A549 (cell line): Measurements from ENCODE around the gene TMEM221. TPM values are rescaled to one million over a fixed set of nuclear protein-coding genes. Genes with fewer than 3 reads are reported as not detected.
"Not testable (repeated sequence)": the region's sequence is repeated elsewhere in the genome, so short reads cannot be mapped to it uniquely, and the experiment has no call there.

ENCODE experiments used
- ATAC-seq, 2 experiments: fragments of 200-7000 bp in 1 of 2; fragments of >200 bp in 1 of 2; cut with Nextera tagmentation in 1 of 2; cut with Tn5 transposase in 1 of 2; 3 replicates each; pipeline versions ENCODE4 v1.8.0 to v1.9.1; 2018 to 2020; ENCODE audit warnings: mild to moderate bottlenecking in 1 of 2, moderate library complexity in 1 of 2
- CTCF ChIA-PET: fragments of 300-600 bp; sonication (Branson Sonifier 250); formaldehyde crosslinking; extraction: SDS; loops from one replicate; lab custom pipeline; 2021; ENCODE audit warnings: antibody characterized with exemption, inconsistent platforms; lab: Yijun Ruan, JAX
- POLR2A ChIA-PET: fragments of 350-600 bp; formaldehyde crosslinking; extraction: SDS; loops from one replicate; lab custom pipeline; 2021; ENCODE audit warnings: antibody characterized with exemption, inconsistent platforms; lab: Yijun Ruan, JAX
- DNase-seq, 2 experiments: peaks; one replicate each; pipeline versions ENCODE4 v3.0.0 to v3.0.0-alpha.2; 2011 to 2016; ENCODE audit warnings: low read depth in 1 of 2, low spot score in 1 of 2
- FAIRE-seq: peaks from 2 replicates; lab custom pipeline; 2011; peaks lifted over from hg19 to GRCh38; lab: Jason Lieb, UNC
- H3K27ac ChIP-seq, 2 experiments: fragments of >200 bp; sonication (Bioruptor Twin); formaldehyde crosslinking; 3 replicates each; pipeline ENCODE4 v1.5.1; 2016 to 2017
- H3K4me1 ChIP-seq: fragments of >200 bp; sonication (Bioruptor Twin); formaldehyde crosslinking; 3 replicates; pipeline ENCODE4 v1.6.1; 2016
- H3K4me2 ChIP-seq: fragments of >200 bp; sonication (Bioruptor Twin); formaldehyde crosslinking; 3 replicates; pipeline ENCODE4 v1.6.1; 2016
- H3K4me3 ChIP-seq: fragments of >200 bp; sonication (Bioruptor Twin); formaldehyde crosslinking; 3 replicates; pipeline ENCODE4 v1.5.1; 2016
- H3K9me3 ChIP-seq: fragments of >200 bp; sonication (Bioruptor Twin); formaldehyde crosslinking; 3 replicates; pipeline ENCODE4 v1.6.1; 2016
- CHD2 ChIP-seq: fragments of 150-350 bp; IDR thresholded peaks from 2 replicates; pipeline ENCODE4 v1.6.1; 2014; ENCODE audit warnings: low read length; ENCODE audit not compliant: partially characterized antibody
- CHD4 ChIP-seq: fragments of 200-600 bp; sonication (generic); IDR thresholded peaks from 2 replicates; pipeline ENCODE4 v1.6.1; 2016; ENCODE audit warnings: antibody characterized with exemption, mild to moderate bottlenecking, borderline replicate concordance
- ELK1 ChIP-seq: fragments of 150-350 bp; IDR thresholded peaks from 2 replicates; pipeline ENCODE4 v1.6.1; 2014; ENCODE audit warnings: low read depth, mild to moderate bottlenecking, low read length
- FOSB ChIP-seq: fragments of 250-450 bp; sonication (Bioruptor Pico); IDR thresholded peaks from 2 replicates; pipeline ENCODE4 v1.5.0; 2020; ENCODE audit warnings: mild to moderate bottlenecking, moderate library complexity
- FOSL2 ChIP-seq, 2 experiments: fragments of 450-650 bp in 1 of 2; fragments of >200 bp in 1 of 2; sonication (Bioruptor Twin) in 1 of 2; formaldehyde crosslinking; IDR thresholded peaks; 2 replicates each; pipeline versions ENCODE4 v1.5.0 to v1.6.1; 2016 to 2020; ENCODE audit warnings: mild to moderate bottlenecking in 1 of 2, moderate library complexity in 1 of 2
- HDAC2 ChIP-seq: fragments of 200-600 bp; sonication (generic); IDR thresholded peaks from 2 replicates; pipeline ENCODE4 v1.6.1; 2016
- HOXA7 ChIP-seq: fragments of 250-450 bp; sonication (Bioruptor Pico); IDR thresholded peaks from 2 replicates; pipeline ENCODE4 v1.5.0; 2020; ENCODE audit warnings: mild to moderate bottlenecking, moderate library complexity
- HOXB5 ChIP-seq: fragments of 250-450 bp; sonication (Bioruptor Pico); IDR thresholded peaks from 2 replicates; pipeline ENCODE4 v1.5.0; 2020; ENCODE audit warnings: mild to moderate bottlenecking, moderate library complexity
- JUNB ChIP-seq: fragments of >200 bp; sonication (Bioruptor Twin); formaldehyde crosslinking; IDR thresholded peaks from 2 replicates; pipeline ENCODE4 v1.6.1; 2016
- MAFK ChIP-seq: fragments of 450-650 bp; IDR thresholded peaks from 2 replicates; pipeline ENCODE4 v1.6.1; 2014; ENCODE audit not compliant: partially characterized antibody
- MAZ ChIP-seq: fragments of 150-350 bp; IDR thresholded peaks from 2 replicates; pipeline ENCODE4 v1.6.1; 2014; ENCODE audit warnings: antibody characterized with exemption, low read depth, low read length, borderline replicate concordance
- PBX3 ChIP-seq: IDR thresholded peaks from 2 replicates; pipeline ENCODE4 v1.6.1; 2012
- POLR2AphosphoS2 ChIP-seq: conservative IDR thresholded peaks from 2 replicates; pipeline ENCODE4 v1.6.1; 2012; ENCODE audit warnings: low read length, improper control_type of control experiment, inconsistent platforms
- SMC3 ChIP-seq: fragments of >200 bp; sonication (Bioruptor Twin); formaldehyde crosslinking; IDR thresholded peaks from 3 replicates; pipeline ENCODE4 v1.6.1; 2018; ENCODE audit warnings: inconsistent platforms
- ZNF302 ChIP-seq: fragments of 250-450 bp; sonication (Bioruptor Pico); IDR thresholded peaks from 2 replicates; pipeline ENCODE4 v1.9.0; 2021; ENCODE audit warnings: inconsistent platforms, mild to moderate bottlenecking, moderate library complexity
- ZSCAN20 ChIP-seq: fragments of 250-450 bp; sonication (Bioruptor Pico); IDR thresholded peaks from 2 replicates; pipeline ENCODE4 v1.8.0; 2022; ENCODE audit warnings: mild to moderate bottlenecking, moderate library complexity
- WGBS: methylation state at CpG from one replicate; pipeline ENCODE4 v1.1.6; 2017; ENCODE audit errors: missing lambda C conversion rate; 5-methylcytosine and 5-hydroxymethylcytosine counted together
- polyA plus RNA-seq, 4 experiments: library from polyadenylated mRNA; depleted of rRNA in 3 of 4; stranded (reverse); fragments of >200 nt; fragmentation: RNase III in 1 of 4; extraction: RNeasy Plus Mini Kit Qiagen cat#74134 plus additional on column Dnase treatment in 1 of 4; gene quantifications; 2 replicates in 3 of 4; 3 replicates in 1 of 4; pipeline ENCODE4 v1.2.3, GENCODE V29; 2011 to 2017
- TF ChIP-seq, protein P1 (sequence below): fragments of 450-650 bp; IDR thresholded peaks from 2 replicates; pipeline ENCODE4 v1.6.1; 2014; ENCODE audit warnings: antibody characterized with exemption
- TF ChIP-seq, protein P2 (sequence below): fragments of 200-600 bp; sonication (generic); IDR thresholded peaks from 2 replicates; pipeline ENCODE4 v1.6.1; 2016; ENCODE audit warnings: antibody characterized with exemption, mild to moderate bottlenecking, moderate library complexity
- TF ChIP-seq, protein P3 (sequence below): fragments of >200 bp; sonication (Bioruptor Twin); formaldehyde crosslinking; IDR thresholded peaks from 3 replicates; pipeline ENCODE4 v1.6.1; 2016

TMEM221 gene
- polyA plus RNA-seq, 2 of the 4 experiments (the other 2 are of a cell fraction), result 0.78 to 0.90 TPM

DNA sequence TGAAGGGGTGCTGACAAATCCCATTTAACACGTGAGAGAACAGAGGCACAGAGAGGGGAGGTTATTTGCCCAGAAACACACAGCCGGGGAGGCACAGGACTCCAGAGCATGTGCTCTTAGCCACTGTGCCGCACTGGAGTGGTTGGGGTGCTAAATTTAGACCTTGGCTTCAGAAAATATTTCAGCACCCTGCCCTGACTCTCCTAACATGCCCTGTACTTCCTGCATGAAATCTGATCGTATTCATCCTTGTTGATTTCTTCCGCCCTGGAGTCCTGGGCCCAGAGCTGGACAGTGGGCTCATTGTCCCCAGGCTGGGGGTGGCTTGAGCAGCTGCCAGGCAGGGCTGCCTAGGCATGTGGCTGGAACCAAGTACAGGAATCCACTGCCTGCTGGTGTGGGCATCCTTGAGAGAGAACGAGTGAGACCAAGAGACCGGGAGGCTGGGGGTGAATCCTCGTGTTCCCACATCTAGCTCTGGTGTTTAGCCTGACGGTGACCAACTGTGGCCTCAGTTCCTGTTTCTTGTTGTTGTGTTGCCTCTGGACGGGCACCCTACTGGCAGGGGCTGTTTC is 27.2 kb upstream of the TMEM221 start (continued):
- no peak for TF ChIP-seq POLR2AphosphoS2

- H3K4me2 ChIP-seq, DNase-seq, FAIRE-seq, H3K27ac ChIP-seq, ATAC-seq, H3K4me3 ChIP-seq, H3K4me1 ChIP-seq, H3K9me3 ChIP-seq, POLR2A ChIA-PET: not testable (repeated sequence)
- WGBS, result 94% methylated on average over 5 of the region's 6 CpGs
- CTCF ChIA-PET, result interaction anchor here (1.5 to 2.4 kb wide), 2 partner anchors 8 to 21 kb away, joined by 5 to 8 read pairs; no protein-coding TSS in a partner anchor
Measured at GRCh38 chr19:17475011-17475540, 26.6 kb upstream of the TMEM221 start.

GRCh38 chr19:17473041-17473440 is 24.6 kb upstream of the TMEM221 start:
- WGBS, result 78% methylated on average over 9 of the region's 9 CpGs

GRCh38 chr19:17471410-17472125 is 23.1 kb upstream of the TMEM221 start:
- FAIRE-seq (no peak), DNase-seq (no peak), ATAC-seq (no peak)
- Histone ChIP-seq H3K27ac (no peak overlapping the region), H3K4me3 (no peak overlapping the region), H3K4me2 (peak overlapping the region; percentile 76), H3K9me3 (no peaks in the 10 kb centered on the region), H3K4me1 (peaks cover 24% of the 10 kb centered on the region; the same call in 2 of the 3 replicates)
- ChIA-PET CTCF (interaction anchor here (0.6 to 1.9 kb wide), 3 partner anchors 39 to 465 kb away, joined by 3 to 11 read pairs (median 3); partner anchors contain the start of gene PGLS), POLR2A (no interaction called here)
- WGBS, result 95% methylated on average over 6 of the region's 12 CpGs
- TF ChIP-seq SMC3 (no peak), PBX3 (no peak), JUNB (no peak), HOXA7 (CRISPR knock-in tag) (no peak), FOSL2 (IDR thresholded peaks at IDR 0.05) (no peak), FOSL2 (CRISPR knock-in tag; IDR thresholded peaks at IDR 0.05) (no peak), CHD2 (no peak), CHD4 (no peak), ZSCAN20 (CRISPR knock-in tag) (no peak), MAFK (no peak), ZNF302 (CRISPR knock-in tag) (no peak), FOSB (CRISPR knock-in tag) (no peak), HDAC2 (no peak), HOXB5 (CRISPR knock-in tag) (no peak), MAZ (no peak), ELK1 (no peak)
- TF ChIP-seq, protein P1, sequence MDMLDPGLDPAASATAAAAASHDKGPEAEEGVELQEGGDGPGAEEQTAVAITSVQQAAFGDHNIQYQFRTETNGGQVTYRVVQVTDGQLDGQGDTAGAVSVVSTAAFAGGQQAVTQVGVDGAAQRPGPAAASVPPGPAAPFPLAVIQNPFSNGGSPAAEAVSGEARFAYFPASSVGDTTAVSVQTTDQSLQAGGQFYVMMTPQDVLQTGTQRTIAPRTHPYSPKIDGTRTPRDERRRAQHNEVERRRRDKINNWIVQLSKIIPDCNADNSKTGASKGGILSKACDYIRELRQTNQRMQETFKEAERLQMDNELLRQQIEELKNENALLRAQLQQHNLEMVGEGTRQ, result no peak
- TF ChIP-seq, protein P2, sequence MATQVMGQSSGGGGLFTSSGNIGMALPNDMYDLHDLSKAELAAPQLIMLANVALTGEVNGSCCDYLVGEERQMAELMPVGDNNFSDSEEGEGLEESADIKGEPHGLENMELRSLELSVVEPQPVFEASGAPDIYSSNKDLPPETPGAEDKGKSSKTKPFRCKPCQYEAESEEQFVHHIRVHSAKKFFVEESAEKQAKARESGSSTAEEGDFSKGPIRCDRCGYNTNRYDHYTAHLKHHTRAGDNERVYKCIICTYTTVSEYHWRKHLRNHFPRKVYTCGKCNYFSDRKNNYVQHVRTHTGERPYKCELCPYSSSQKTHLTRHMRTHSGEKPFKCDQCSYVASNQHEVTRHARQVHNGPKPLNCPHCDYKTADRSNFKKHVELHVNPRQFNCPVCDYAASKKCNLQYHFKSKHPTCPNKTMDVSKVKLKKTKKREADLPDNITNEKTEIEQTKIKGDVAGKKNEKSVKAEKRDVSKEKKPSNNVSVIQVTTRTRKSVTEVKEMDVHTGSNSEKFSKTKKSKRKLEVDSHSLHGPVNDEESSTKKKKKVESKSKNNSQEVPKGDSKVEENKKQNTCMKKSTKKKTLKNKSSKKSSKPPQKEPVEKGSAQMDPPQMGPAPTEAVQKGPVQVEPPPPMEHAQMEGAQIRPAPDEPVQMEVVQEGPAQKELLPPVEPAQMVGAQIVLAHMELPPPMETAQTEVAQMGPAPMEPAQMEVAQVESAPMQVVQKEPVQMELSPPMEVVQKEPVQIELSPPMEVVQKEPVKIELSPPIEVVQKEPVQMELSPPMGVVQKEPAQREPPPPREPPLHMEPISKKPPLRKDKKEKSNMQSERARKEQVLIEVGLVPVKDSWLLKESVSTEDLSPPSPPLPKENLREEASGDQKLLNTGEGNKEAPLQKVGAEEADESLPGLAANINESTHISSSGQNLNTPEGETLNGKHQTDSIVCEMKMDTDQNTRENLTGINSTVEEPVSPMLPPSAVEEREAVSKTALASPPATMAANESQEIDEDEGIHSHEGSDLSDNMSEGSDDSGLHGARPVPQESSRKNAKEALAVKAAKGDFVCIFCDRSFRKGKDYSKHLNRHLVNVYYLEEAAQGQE, result no peak

More at GRCh38 chr19:17473041-17473440, 24.6 kb upstream of the TMEM221 start:
- CTCF ChIA-PET, result interaction anchor here (0.6 kb wide), 1 partner anchor 8 kb away, joined by 3 read pairs; no protein-coding TSS in a partner anchor
- Histone ChIP-seq H3K4me3 (no peak overlapping the region), H3K4me2 (no peak overlapping the region), H3K4me1 (peaks cover 15% of the 10 kb centered on the region; the same call in 2 of the 3 replicates), H3K27ac (no peak overlapping the region)
- ATAC-seq (no peak), FAIRE-seq (no peak)
- TF ChIP-seq, protein P3, sequence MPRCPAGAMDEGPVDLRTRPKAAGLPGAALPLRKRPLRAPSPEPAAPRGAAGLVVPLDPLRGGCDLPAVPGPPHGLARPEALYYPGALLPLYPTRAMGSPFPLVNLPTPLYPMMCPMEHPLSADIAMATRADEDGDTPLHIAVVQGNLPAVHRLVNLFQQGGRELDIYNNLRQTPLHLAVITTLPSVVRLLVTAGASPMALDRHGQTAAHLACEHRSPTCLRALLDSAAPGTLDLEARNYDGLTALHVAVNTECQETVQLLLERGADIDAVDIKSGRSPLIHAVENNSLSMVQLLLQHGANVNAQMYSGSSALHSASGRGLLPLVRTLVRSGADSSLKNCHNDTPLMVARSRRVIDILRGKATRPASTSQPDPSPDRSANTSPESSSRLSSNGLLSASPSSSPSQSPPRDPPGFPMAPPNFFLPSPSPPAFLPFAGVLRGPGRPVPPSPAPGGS, result no peak
- TF ChIP-seq FOSL2 (IDR thresholded peaks at IDR 0.05) (no peak), FOSL2 (CRISPR knock-in tag; IDR thresholded peaks at IDR 0.05) (peak; percentile 75)
- TF ChIP-seq, all 56 proteins: peak for 1
- POLR2A ChIA-PET, result no interaction called here
- H3K9me3 ChIP-seq, result no peaks in the 10 kb centered on the region
- DNase-seq, result peak in 1 of 2 experiments; percentile 37
